B cell (primary cell): ENCODE measurements around the gene LMAN1. TPM values are rescaled to one million over a fixed set of nuclear protein-coding genes. Genes with fewer than 3 reads are reported as not detected.

ENCODE experiments used
- ATAC-seq: fragments of 200-7000 bp; cut with Tn5 transposase; one replicate; pipeline ENCODE4 v1.10.0; 2021; ENCODE audit warnings: low read depth, mild to moderate bottlenecking, moderate number of reproducible peaks, moderate library complexity
- CTCF ChIA-PET: fragments of 350-600 bp; sonication (Branson Sonifier 250); formaldehyde crosslinking; loops from one replicate; lab custom pipeline; 2021; ENCODE audit warnings: antibody characterized with exemption, inconsistent platforms; lab: Charles Lee
- POLR2A ChIA-PET: fragments of 350-600 bp; sonication (Branson Sonifier 250); formaldehyde crosslinking; loops from one replicate; lab custom pipeline; 2021; ENCODE audit warnings: antibody characterized with exemption; lab: Charles Lee
- DNase-seq: peaks from one replicate; pipeline ENCODE4 v3.0.0; 2013
- H2AFZ ChIP-seq: 2 replicates; pipeline ENCODE4 v1.6.1; 2012; ENCODE audit warnings: mild to moderate bottlenecking, low read depth, low read length; ENCODE audit not compliant: insufficient read depth, poor library complexity, severe bottlenecking
- H3K27ac ChIP-seq, 2 donors: 1 replicate in 1 of 2; 2 replicates in 1 of 2; pipeline ENCODE4 v1.5.1; 2012 to 2013; ENCODE audit warnings: low read length in 2 of 2, mild to moderate bottlenecking in 2 of 2, moderate library complexity in 1 of 2
- H3K27me3 ChIP-seq, 4 experiments: fragments of 200-600 bp in 1 of 4; sonication (generic) in 1 of 4; replicated peaks in 1 of 4; 1 replicate in 2 of 4; 2 replicates in 2 of 4; pipeline versions ENCODE4 v1.6.1 to v1.7.0; 2013 to 2016; ENCODE audit warnings: low read length in 3 of 4, mild to moderate bottlenecking in 2 of 4, mixed read lengths in 1 of 4, moderate library complexity in 1 of 4; ENCODE audit not compliant: insufficient read depth in 4 of 4, control insufficient read depth in 3 of 4; ENCODE audit errors: control extremely low read depth in 1 of 4
- H3K36me3 ChIP-seq, 2 experiments: replicated peaks in 1 of 2; 1 replicate in 1 of 2; 2 replicates in 1 of 2; pipeline versions ENCODE4 v1.6.1 to v1.7.1; 2013; ENCODE audit warnings: low read length in 1 of 2; ENCODE audit not compliant: insufficient read depth in 2 of 2, control insufficient read depth in 1 of 2; ENCODE audit errors: control extremely low read depth in 1 of 2, extremely low read depth in 1 of 2
- H3K4me1 ChIP-seq, 2 donors: fragments of 200-600 bp in 1 of 2; sonication (generic) in 1 of 2; 1 replicate in 1 of 2; 2 replicates in 1 of 2; pipeline versions ENCODE4 v1.5.1 to v1.6.1; 2013 to 2017; ENCODE audit warnings: low read length in 2 of 2; ENCODE audit not compliant: control insufficient read depth in 2 of 2, insufficient read depth in 2 of 2
- H3K4me2 ChIP-seq: replicated peaks from 2 replicates; pipeline ENCODE3; 2012; ENCODE audit warnings: mild to moderate bottlenecking, low read depth, low read length; ENCODE audit not compliant: poor library complexity, severe bottlenecking
- H3K4me3 ChIP-seq, 5 experiments: fragments of 200-600 bp in 1 of 5; sonication (generic) in 1 of 5; 1 replicate in 3 of 5; 2 replicates in 2 of 5; pipeline versions ENCODE4 v1.5.1 to v1.7.0; 2011 to 2016; ENCODE audit warnings: low read length in 4 of 5, mild to moderate bottlenecking in 4 of 5, low read depth in 2 of 5, control low read depth in 1 of 5, moderate library complexity in 1 of 5; ENCODE audit not compliant: insufficient read depth in 1 of 5; ENCODE audit errors: control extremely low read depth in 1 of 5, extremely low read depth in 1 of 5
- H3K79me2 ChIP-seq: fragments of 200-600 bp; sonication (generic); one replicate; pipeline ENCODE4 v1.6.0; 2016; ENCODE audit warnings: low read length; ENCODE audit not compliant: control insufficient read depth, insufficient read depth
- H3K9ac ChIP-seq: fragments of 200-600 bp; sonication (generic); 2 replicates; pipeline ENCODE4 v1.6.1; 2017; ENCODE audit warnings: mild to moderate bottlenecking, low read length, moderate library complexity
- H3K9me3 ChIP-seq, 3 donors: one replicate each; pipeline versions ENCODE4 v1.6.1 to v1.7.1; 2013; ENCODE audit warnings: low read length in 2 of 3; ENCODE audit not compliant: control insufficient read depth in 2 of 3, insufficient read depth in 1 of 3; ENCODE audit errors: control extremely low read depth in 1 of 3
- H4K20me1 ChIP-seq: 2 replicates; pipeline ENCODE4 v1.6.0; 2012; ENCODE audit warnings: mild to moderate bottlenecking, low read length; ENCODE audit not compliant: insufficient read depth, control insufficient read depth, poor library complexity, severe bottlenecking
- H3K27ac Mint-ChIP-seq: one replicate; pipeline ENCODE4 v1.8.0; 2021; ENCODE audit warnings: mixed read lengths
- H3K27me3 Mint-ChIP-seq: one replicate; pipeline ENCODE4 v1.8.0; 2021; ENCODE audit warnings: mixed read lengths
- H3K4me1 Mint-ChIP-seq: one replicate; pipeline ENCODE4 v1.8.0; 2021; ENCODE audit warnings: mixed read lengths
- H3K4me3 Mint-ChIP-seq: one replicate; pipeline ENCODE4 v1.8.0; 2021; ENCODE audit warnings: mixed read lengths
- H3K9me3 Mint-ChIP-seq: one replicate; pipeline ENCODE4 v1.8.0; 2022; ENCODE audit warnings: mixed read lengths; ENCODE audit not compliant: insufficient read depth
- EZH2 ChIP-seq: IDR thresholded peaks from 2 replicates; pipeline ENCODE4 v1.6.1; 2012; ENCODE audit warnings: borderline replicate concordance, low read depth, mild to moderate bottlenecking, moderate library complexity, low read length; ENCODE audit not compliant: insufficient read depth, poor library complexity, severe bottlenecking
- WGBS: methylation state at CpG from one replicate; pipeline ENCODE4 v1.1.5; 2013; ENCODE audit warnings: missing lambda C conversion rate; ENCODE audit not compliant: insufficient coverage; 5-methylcytosine and 5-hydroxymethylcytosine counted together
- intact Hi-C: fragments of 100-400 bp; cut with micrococcal nuclease; formaldehyde crosslinking; loops from one replicate; pipeline ENCODE4 v1.10.0; 2022
- polyA plus RNA-seq: library from polyadenylated mRNA; depleted of rRNA; stranded (reverse); fragments of >200 nt; gene quantifications from 2 replicates; pipeline ENCODE4 v1.2.3, GENCODE V29; 2012
- total RNA-seq, 2 donors: library from RNA; stranded (reverse); fragments of 120-200 nt in 1 of 2; gene quantifications; 1 replicate in 1 of 2; 2 replicates in 1 of 2; pipeline versions ENCODE4 v1.2.3 to v1.2.4, GENCODE V29; 2013 to 2022
- TF ChIP-seq, protein P1 (sequence below): fragments of 200-600 bp; IDR thresholded peaks from one replicate; pipeline ENCODE4 v1.8.0; 2022; ENCODE audit warnings: antibody characterized with exemption, mild to moderate bottlenecking

LMAN1 gene
- total and polyA plus RNA-seq, 2 donors (not counting 1 experiment from before 2014, with no cell fraction given), result 9.2 to 41.1 TPM

DNA sequence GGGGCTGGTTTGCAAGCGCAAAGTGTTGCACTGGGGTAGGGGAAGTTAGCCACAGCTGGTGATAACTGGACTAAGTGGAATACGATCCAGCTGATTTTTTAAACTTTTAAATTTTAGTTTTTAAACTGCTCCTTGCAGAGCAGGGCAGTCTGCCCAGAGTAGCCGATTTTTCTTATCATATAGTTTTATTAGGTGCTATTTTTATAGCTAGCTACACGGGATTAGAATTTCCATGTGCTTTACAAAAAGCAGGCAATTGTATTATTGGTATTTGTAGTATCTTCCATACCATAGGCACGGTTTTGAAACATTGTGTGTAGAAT is 50.2 kb downstream of the LMAN1 start:
- H3K9me3 ChIP-seq, result peaks cover 0 to 3% (median 0%) of the 10 kb centered on the region in 3 donors
- H3K27me3 ChIP-seq, result peaks cover 0 to 30% (median 15%) of the 10 kb centered on the region in 4 experiments
- peak overlapping the region in 3 of 5 experiments; percentile 23 to 57 (median 33) for H3K4me3 ChIP-seq
- no peaks in the 10 kb centered on the region for H3K36me3 ChIP-seq
- peak overlapping the region; percentile 49 for H3K9ac ChIP-seq
- H2AFZ ChIP-seq, result peak overlapping the region; percentile 86
- H3K27ac Mint-ChIP-seq, result no peak overlapping the region
- ATAC-seq, result no peak
- peak overlapping the region; percentile 88 for H3K4me2 ChIP-seq
- no peak overlapping the region for H3K27ac ChIP-seq
- POLR2A ChIA-PET, result no interaction called here
- peak overlapping the region; percentile 63 for H3K4me3 Mint-ChIP-seq
- no peaks in the 10 kb centered on the region for H4K20me1 ChIP-seq
- no peaks in the 10 kb centered on the region for H3K79me2 ChIP-seq
- intact Hi-C loops, result loop anchor here (5.0 kb wide), 1 partner anchor 1238 kb away; no protein-coding TSS in a partner anchor
- peaks cover 10 to 11% of the 10 kb centered on the region in 2 donors for H3K4me1 ChIP-seq
- H3K27me3 Mint-ChIP-seq, result peaks cover 61% of the 10 kb centered on the region
- no peaks in the 10 kb centered on the region for H3K9me3 Mint-ChIP-seq
- TF ChIP-seq, protein P1, sequence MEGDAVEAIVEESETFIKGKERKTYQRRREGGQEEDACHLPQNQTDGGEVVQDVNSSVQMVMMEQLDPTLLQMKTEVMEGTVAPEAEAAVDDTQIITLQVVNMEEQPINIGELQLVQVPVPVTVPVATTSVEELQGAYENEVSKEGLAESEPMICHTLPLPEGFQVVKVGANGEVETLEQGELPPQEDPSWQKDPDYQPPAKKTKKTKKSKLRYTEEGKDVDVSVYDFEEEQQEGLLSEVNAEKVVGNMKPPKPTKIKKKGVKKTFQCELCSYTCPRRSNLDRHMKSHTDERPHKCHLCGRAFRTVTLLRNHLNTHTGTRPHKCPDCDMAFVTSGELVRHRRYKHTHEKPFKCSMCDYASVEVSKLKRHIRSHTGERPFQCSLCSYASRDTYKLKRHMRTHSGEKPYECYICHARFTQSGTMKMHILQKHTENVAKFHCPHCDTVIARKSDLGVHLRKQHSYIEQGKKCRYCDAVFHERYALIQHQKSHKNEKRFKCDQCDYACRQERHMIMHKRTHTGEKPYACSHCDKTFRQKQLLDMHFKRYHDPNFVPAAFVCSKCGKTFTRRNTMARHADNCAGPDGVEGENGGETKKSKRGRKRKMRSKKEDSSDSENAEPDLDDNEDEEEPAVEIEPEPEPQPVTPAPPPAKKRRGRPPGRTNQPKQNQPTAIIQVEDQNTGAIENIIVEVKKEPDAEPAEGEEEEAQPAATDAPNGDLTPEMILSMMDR, result no peak
- no peak for TF ChIP-seq EZH2
- CTCF ChIA-PET, result interaction anchor here (0.7 to 5.0 kb wide), 6 partner anchors 27 to 1241 kb away, joined by 3 to 81 read pairs (median 4); no protein-coding TSS in a partner anchor
- H3K4me1 Mint-ChIP-seq, result no peaks in the 10 kb centered on the region
- WGBS, result 0% methylated on average over 1 of the region's 5 CpGs
- no peak for DNase-seq

DNA sequence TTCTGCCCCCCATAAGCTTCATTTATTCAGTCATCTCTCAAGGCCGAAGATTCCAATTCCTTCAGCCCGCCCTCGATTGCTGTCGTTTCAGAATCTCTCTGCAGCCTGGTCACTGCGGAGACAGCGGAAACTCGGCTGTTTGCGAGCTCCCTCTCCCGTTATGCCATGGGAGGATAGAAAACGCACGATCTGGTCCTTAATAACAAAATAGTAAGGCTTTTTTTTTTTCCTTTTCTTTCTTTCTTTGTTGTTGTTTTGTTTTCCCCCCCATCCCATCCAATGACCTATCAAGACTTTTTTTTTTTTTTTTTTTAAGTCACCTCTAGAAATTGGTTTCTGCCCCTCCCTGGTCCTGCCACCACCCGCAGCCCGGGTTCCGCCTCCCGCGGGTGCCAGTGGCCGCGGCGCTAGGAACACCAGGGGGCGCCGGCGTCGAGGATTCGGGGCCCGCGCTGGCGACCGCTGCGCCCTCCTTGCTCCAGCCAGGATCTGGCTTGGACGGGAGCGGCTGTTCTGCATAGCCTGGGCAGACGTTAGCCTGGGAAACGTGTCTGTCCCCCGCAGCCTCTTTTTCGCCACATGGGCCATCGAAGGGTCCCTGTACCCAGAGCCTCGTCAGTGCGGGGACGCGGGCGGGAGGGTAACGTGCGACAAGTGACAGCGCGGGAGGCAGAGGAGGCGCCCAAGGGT is 50.7 kb downstream of the LMAN1 start:
- peak; percentile 72 for DNase-seq
- Histone ChIP-seq H3K4me1 (peaks cover 10 to 11% of the 10 kb centered on the region in 2 donors), H3K27ac (no peak overlapping the region), H4K20me1 (no peaks in the 10 kb centered on the region), H3K9me3 (peaks cover 0 to 3% (median 0%) of the 10 kb centered on the region in 3 donors), H3K4me3 (peak overlapping the region in 3 of 5 experiments; percentile 23 to 57 (median 33)), H3K79me2 (no peaks in the 10 kb centered on the region), H3K36me3 (no peaks in the 10 kb centered on the region), H2AFZ (peak overlapping the region; percentile 86), H3K9ac (peak overlapping the region; percentile 49), H3K27me3 (peaks cover 0 to 30% (median 15%) of the 10 kb centered on the region in 4 experiments), H3K4me2 (peak overlapping the region; percentile 88)
- no peaks in the 10 kb centered on the region for H3K9me3 Mint-ChIP-seq
- ChIA-PET POLR2A (no interaction called here), CTCF (interaction anchor here (0.6 to 5.0 kb wide), 11 partner anchors 9 to 251 kb away, joined by 3 to 81 read pairs (median 4); no protein-coding TSS in a partner anchor)
- peak overlapping the region; percentile 63 for H3K4me3 Mint-ChIP-seq
- peak; percentile 86 for ATAC-seq
- no peak for TF ChIP-seq EZH2
- TF ChIP-seq, protein P1, result peak; percentile 78
- peaks cover 62% of the 10 kb centered on the region for H3K27me3 Mint-ChIP-seq
- intact Hi-C loops, result loop anchor here (5.0 kb wide), 1 partner anchor 1239 kb away; no protein-coding TSS in a partner anchor
- no peaks in the 10 kb centered on the region for H3K4me1 Mint-ChIP-seq
- 5% methylated on average over 38 of the region's 46 CpGs for WGBS
- no peak overlapping the region for H3K27ac Mint-ChIP-seq
